ENCODE data around the gene STRIP2. TPM values are rescaled to one million over a fixed set of nuclear protein-coding genes. Genes with fewer than 3 reads are reported as not detected.
"Not testable (repeated sequence)": the region's sequence is repeated elsewhere in the genome, so short reads cannot be mapped to it uniquely, and the experiment has no call there.

STRIP2 gene
- total RNA-seq, 5 donors from 2014 or later (not counting 1 experiment from before 2014, with no cell fraction given) = 0.39 to 0.47 (median 0.42) TPM

DNA sequence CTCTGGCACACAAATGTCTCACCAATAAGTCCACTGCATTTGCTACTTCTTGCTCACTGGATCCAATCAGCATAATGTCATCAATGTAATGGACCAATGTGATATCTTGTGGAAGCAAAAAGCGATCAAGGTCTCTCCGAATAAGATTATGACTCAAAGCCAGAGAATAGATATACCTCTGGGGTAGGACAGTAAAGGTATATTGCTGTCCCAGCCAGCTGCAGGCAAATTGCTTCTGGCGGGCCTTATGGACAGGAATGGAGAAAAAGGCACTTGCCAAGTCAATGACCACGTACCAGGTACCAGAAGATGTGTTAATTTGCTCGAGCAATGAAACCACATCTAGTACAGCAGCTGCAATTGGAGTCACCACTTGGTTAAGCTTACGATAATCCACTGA lies 13.2 kb downstream of the STRIP2 start:
- ATAC-seq (replicated peaks in 1 of 4); H3K9me3 Mint-ChIP-seq; H3K36me3 Mint-ChIP-seq; H3K27ac Mint-ChIP-seq; H3K4me3 ChIP-seq (ENCODE audit: control insufficient read depth in 1 of 2, extremely low read depth in 1 of 2, low read length in 1 of 2); H3K4me1 ChIP-seq (ENCODE audit: control insufficient read depth in 1 of 2, extremely low read depth in 1 of 2, insufficient read depth in 2 of 2, low read length in 2 of 2); H3K27me3 Mint-ChIP-seq; H3K36me3 ChIP-seq (ENCODE audit: control insufficient read depth in 2 of 2, extremely low read depth in 1 of 2, insufficient read depth in 1 of 2, low read length in 1 of 2); POLR2A ChIA-PET; H3K27me3 ChIP-seq (replicated peaks in 1 of 2; ENCODE audit: control insufficient read depth in 2 of 2, extremely low read depth in 1 of 2, insufficient read depth in 2 of 2, low read length in 1 of 2); H3K27ac ChIP-seq (ENCODE audit: low read length); DNase-seq; H3K4me1 Mint-ChIP-seq; H3K9me3 ChIP-seq; CTCF ChIA-PET; H3K4me3 Mint-ChIP-seq: not testable (repeated sequence)
- 81% methylated on average over 4 of the region's 6 CpGs for WGBS (ENCODE audit: insufficient coverage)

DNA sequence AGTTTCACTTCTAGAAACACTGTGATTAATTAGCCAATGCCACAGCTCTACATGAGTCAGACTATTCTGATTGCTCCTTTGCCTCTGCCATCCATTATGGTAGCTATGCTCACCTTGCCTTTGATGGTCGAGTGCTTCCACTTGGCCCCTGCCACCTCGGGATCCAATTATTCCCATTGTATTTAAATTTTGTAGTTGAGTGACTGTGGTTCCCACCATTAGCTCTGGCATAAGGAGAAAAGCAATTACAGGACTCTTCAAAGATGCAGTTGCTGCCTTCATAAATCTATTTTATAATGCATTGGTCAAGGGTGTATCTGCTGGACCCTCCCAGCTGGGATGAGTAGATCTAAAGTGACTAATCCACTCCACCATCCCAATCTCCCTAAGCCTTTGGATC lies 14.4 kb downstream of the STRIP2 start:
- H3K27ac Mint-ChIP-seq; H3K4me3 Mint-ChIP-seq; H3K9me3 Mint-ChIP-seq; H3K4me3 ChIP-seq (ENCODE audit: control insufficient read depth in 1 of 2, extremely low read depth in 1 of 2, low read length in 1 of 2); ATAC-seq (replicated peaks in 1 of 4); H3K4me1 Mint-ChIP-seq; H3K4me1 ChIP-seq (ENCODE audit: control insufficient read depth in 1 of 2, extremely low read depth in 1 of 2, insufficient read depth in 2 of 2, low read length in 2 of 2); H3K36me3 ChIP-seq (ENCODE audit: control insufficient read depth in 2 of 2, extremely low read depth in 1 of 2, insufficient read depth in 1 of 2, low read length in 1 of 2); POLR2A ChIA-PET; H3K27me3 ChIP-seq (replicated peaks in 1 of 2; ENCODE audit: control insufficient read depth in 2 of 2, extremely low read depth in 1 of 2, insufficient read depth in 2 of 2, low read length in 1 of 2); CTCF ChIA-PET; H3K9me3 ChIP-seq; H3K27ac ChIP-seq (ENCODE audit: low read length); H3K27me3 Mint-ChIP-seq; H3K36me3 Mint-ChIP-seq; DNase-seq: not testable (repeated sequence)
- WGBS (ENCODE audit: insufficient coverage) = no CpG with 5 or more reads among the region's 2 CpGs

DNA sequence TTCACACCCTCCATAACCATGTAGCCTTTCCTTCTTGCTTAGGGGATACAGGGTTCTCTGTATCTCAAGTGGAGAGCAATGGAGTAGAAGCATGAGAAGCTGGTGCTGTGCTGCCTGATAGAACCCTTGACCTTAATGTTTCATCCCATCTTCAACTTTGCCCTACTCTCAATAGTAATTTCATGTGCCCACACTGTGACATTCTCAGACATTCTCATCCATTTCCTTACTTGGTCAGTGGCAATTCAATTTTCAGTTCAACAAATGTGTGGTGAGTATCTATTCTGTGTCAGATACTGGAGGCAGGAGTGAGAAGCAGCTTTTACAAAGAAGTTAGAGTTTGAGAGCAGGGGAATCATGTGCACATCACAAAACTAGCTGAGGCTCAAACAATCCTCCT lies 16.1 kb downstream of the STRIP2 start:
- ChIA-PET CTCF (interaction anchor here in 1 of 2 donors (0.6 kb wide), 1 partner anchor 188 kb away, joined by 3 read pairs; no protein-coding TSS in a partner anchor), POLR2A (no interaction called here)

GRCh38 chr7:129452589-129453231 lies 18.5 kb downstream of the STRIP2 start:
- no peak for DNase-seq
- no peaks in the 10 kb centered on the region for H3K36me3 ChIP-seq (ENCODE audit: control insufficient read depth in 2 of 2, extremely low read depth in 1 of 2, insufficient read depth in 1 of 2, low read length in 1 of 2)
- Mint-ChIP-seq H3K4me3 (no peak overlapping the region), H3K9me3 (peaks cover 7 to 9% (median 8%) of the 10 kb centered on the region in 3 donors), H3K27me3 (no peaks in the 10 kb centered on the region), H3K36me3 (peaks cover 7% of the 10 kb centered on the region), H3K4me1 (no peaks in the 10 kb centered on the region), H3K27ac (no peak overlapping the region)
- ATAC-seq (replicated peaks in 1 of 4) = no peak
- H3K4me3 ChIP-seq (ENCODE audit: control insufficient read depth in 1 of 2, extremely low read depth in 1 of 2, low read length in 1 of 2) = no peak overlapping the region
- ChIA-PET POLR2A (no interaction called here), CTCF (no interaction called here)
- no peaks in the 10 kb centered on the region for H3K4me1 ChIP-seq (ENCODE audit: control insufficient read depth in 1 of 2, extremely low read depth in 1 of 2, insufficient read depth in 2 of 2, low read length in 2 of 2)
- H3K27ac ChIP-seq (ENCODE audit: low read length) = no peak overlapping the region
- no peaks in the 10 kb centered on the region for H3K27me3 ChIP-seq (replicated peaks in 1 of 2; ENCODE audit: control insufficient read depth in 2 of 2, extremely low read depth in 1 of 2, insufficient read depth in 2 of 2, low read length in 1 of 2)
- no CpG with 5 or more reads among the region's 2 CpGs for WGBS (ENCODE audit: insufficient coverage)
- H3K9me3 ChIP-seq = no peaks in the 10 kb centered on the region

More for the DNA sequence above, 16.1 kb downstream of the STRIP2 start:
- Histone ChIP-seq H3K27me3 (replicated peaks in 1 of 2; ENCODE audit: control insufficient read depth in 2 of 2, extremely low read depth in 1 of 2, insufficient read depth in 2 of 2, low read length in 1 of 2) (no peaks in the 10 kb centered on the region), H3K4me1 (ENCODE audit: control insufficient read depth in 1 of 2, extremely low read depth in 1 of 2, insufficient read depth in 2 of 2, low read length in 2 of 2) (no peaks in the 10 kb centered on the region), H3K36me3 (ENCODE audit: control insufficient read depth in 2 of 2, extremely low read depth in 1 of 2, insufficient read depth in 1 of 2, low read length in 1 of 2) (no peaks in the 10 kb centered on the region), H3K4me3 (ENCODE audit: control insufficient read depth in 1 of 2, extremely low read depth in 1 of 2, low read length in 1 of 2) (no peak overlapping the region), H3K9me3 (no peaks in the 10 kb centered on the region), H3K27ac (ENCODE audit: low read length) (no peak overlapping the region)
- DNase-seq (no peak), ATAC-seq (replicated peaks in 1 of 4) (no peak)
- H3K27me3 Mint-ChIP-seq = no peaks in the 10 kb centered on the region
- H3K9me3 Mint-ChIP-seq = peaks cover 7 to 9% (median 8%) of the 10 kb centered on the region in 3 donors
- no peak overlapping the region for H3K27ac Mint-ChIP-seq
- peaks cover 7% of the 10 kb centered on the region for H3K36me3 Mint-ChIP-seq
- no peak overlapping the region for H3K4me3 Mint-ChIP-seq
- no peaks in the 10 kb centered on the region for H3K4me1 Mint-ChIP-seq

- Mint-ChIP-seq H3K4me3 (no peak overlapping the region), H3K9me3 (peaks cover 5 to 7% (median 6%) of the 10 kb centered on the region in 3 donors), H3K27me3 (no peaks in the 10 kb centered on the region), H3K36me3 (peaks cover 6% of the 10 kb centered on the region), H3K4me1 (no peaks in the 10 kb centered on the region), H3K27ac (no peak overlapping the region)
- Histone ChIP-seq H3K27ac (ENCODE audit: low read length) (no peak overlapping the region), H3K9me3 (no peaks in the 10 kb centered on the region), H3K4me1 (ENCODE audit: control insufficient read depth in 1 of 2, extremely low read depth in 1 of 2, insufficient read depth in 2 of 2, low read length in 2 of 2) (no peaks in the 10 kb centered on the region), H3K27me3 (replicated peaks in 1 of 2; ENCODE audit: control insufficient read depth in 2 of 2, extremely low read depth in 1 of 2, insufficient read depth in 2 of 2, low read length in 1 of 2) (no peaks in the 10 kb centered on the region), H3K4me3 (ENCODE audit: control insufficient read depth in 1 of 2, extremely low read depth in 1 of 2, low read length in 1 of 2) (no peak overlapping the region), H3K36me3 (ENCODE audit: control insufficient read depth in 2 of 2, extremely low read depth in 1 of 2, insufficient read depth in 1 of 2, low read length in 1 of 2) (no peaks in the 10 kb centered on the region)
- no peak for ATAC-seq (replicated peaks in 1 of 4)
- ChIA-PET POLR2A (no interaction called here), CTCF (interaction anchor here in 1 of 2 donors (0.6 kb wide), 1 partner anchor 18 kb away, joined by 3 read pairs; no protein-coding TSS in a partner anchor)
- DNase-seq = no peak
- WGBS (ENCODE audit: insufficient coverage) = 100% methylated on average over 1 of the region's 1 CpG
These were observed 19.4 kb downstream of the STRIP2 start for GRCh38 chr7:129453510-129454248.

GRCh38 chr7:129454249-129454551 lies 20.0 kb downstream of the STRIP2 start:
- ATAC-seq (replicated peaks in 1 of 4) (no peak), DNase-seq (no peak)
- Mint-ChIP-seq H3K9me3 (peaks cover under 1 to 4% (median under 1%) of the 10 kb centered on the region in 3 donors), H3K4me1 (no peaks in the 10 kb centered on the region), H3K36me3 (peaks cover under 1% of the 10 kb centered on the region), H3K4me3 (no peak overlapping the region), H3K27me3 (no peaks in the 10 kb centered on the region), H3K27ac (no peak overlapping the region)
- WGBS (ENCODE audit: insufficient coverage) = 98% methylated on average over 4 of the region's 4 CpGs
- ChIA-PET POLR2A (no interaction called here), CTCF (no interaction called here)
- no peaks in the 10 kb centered on the region for H3K4me1 ChIP-seq (ENCODE audit: control insufficient read depth in 1 of 2, extremely low read depth in 1 of 2, insufficient read depth in 2 of 2, low read length in 2 of 2)
- no peaks in the 10 kb centered on the region for H3K27me3 ChIP-seq (replicated peaks in 1 of 2; ENCODE audit: control insufficient read depth in 2 of 2, extremely low read depth in 1 of 2, insufficient read depth in 2 of 2, low read length in 1 of 2)
- no peak overlapping the region for H3K27ac ChIP-seq (ENCODE audit: low read length)
- no peaks in the 10 kb centered on the region for H3K9me3 ChIP-seq
- H3K36me3 ChIP-seq (ENCODE audit: control insufficient read depth in 2 of 2, extremely low read depth in 1 of 2, insufficient read depth in 1 of 2, low read length in 1 of 2) = no peaks in the 10 kb centered on the region
- H3K4me3 ChIP-seq (ENCODE audit: control insufficient read depth in 1 of 2, extremely low read depth in 1 of 2, low read length in 1 of 2) = no peak overlapping the region

All from T-cell (primary cell).